Smooth muscle cell (in vitro differentiated cells): Measurements from ENCODE around the gene TP53BP2. TPM values are rescaled to one million over a fixed set of nuclear protein-coding genes. Genes with fewer than 3 reads are reported as not detected.

ENCODE experiments used
- DNase-seq: peaks from one replicate; lab custom pipeline; 2025; ENCODE audit not compliant: unreplicated experiment; lab: John Stamatoyannopoulos, UW
- H2AFZ ChIP-seq: fragments of 200-600 bp; sonication (generic); 2 replicates; pipeline ENCODE4 v1.6.0; 2016; ENCODE audit warnings: antibody characterized with exemption, low read depth, mild to moderate bottlenecking
- H3F3A ChIP-seq: fragments of 200-600 bp; sonication (generic); 2 replicates; pipeline ENCODE4 v1.6.0; 2017; ENCODE audit warnings: antibody characterized with exemption, low read depth
- H3K27ac ChIP-seq: fragments of 200-600 bp; sonication (generic); 2 replicates; pipeline ENCODE4 v1.5.1; 2016; ENCODE audit warnings: low read depth, mild to moderate bottlenecking
- H3K27me3 ChIP-seq: fragments of 200-600 bp; sonication (generic); 2 replicates; pipeline ENCODE4 v1.6.1; 2016; ENCODE audit warnings: low read depth, mild to moderate bottlenecking
- H3K36me3 ChIP-seq: fragments of 200-600 bp; sonication (generic); 2 replicates; pipeline ENCODE4 v1.5.1; 2016; ENCODE audit warnings: low read depth
- H3K4me1 ChIP-seq: fragments of 200-600 bp; sonication (generic); 2 replicates; pipeline ENCODE4 v1.5.1; 2016; ENCODE audit warnings: low read depth
- H3K4me2 ChIP-seq: fragments of 200-600 bp; sonication (generic); 2 replicates; pipeline ENCODE4 v1.6.0; 2016; ENCODE audit warnings: mild to moderate bottlenecking
- H3K4me3 ChIP-seq: fragments of 200-600 bp; sonication (generic); 2 replicates; pipeline ENCODE4 v1.5.1; 2016; ENCODE audit warnings: mild to moderate bottlenecking
- H3K79me2 ChIP-seq: fragments of 200-600 bp; sonication (generic); 2 replicates; pipeline ENCODE4 v1.6.0; 2016; ENCODE audit warnings: low read depth, mild to moderate bottlenecking
- H3K9ac ChIP-seq: fragments of 200-600 bp; sonication (generic); 2 replicates; pipeline ENCODE4 v1.6.0; 2016; ENCODE audit warnings: low read depth
- H3K9me3 ChIP-seq: fragments of 200-600 bp; sonication (generic); replicated peaks from 2 replicates; pipeline ENCODE4 v1.5.1; 2016; ENCODE audit warnings: low read depth
- H4K20me1 ChIP-seq: fragments of 200-600 bp; sonication (generic); 2 replicates; pipeline ENCODE4 v1.6.0; 2016; ENCODE audit warnings: low read depth
- WGBS: methylation state at CpG from one replicate; pipeline ENCODE4 v1.1.7; 2016; ENCODE audit warnings: low lambda C conversion rate; 5-methylcytosine and 5-hydroxymethylcytosine counted together
- polyA plus RNA-seq: library from polyadenylated mRNA; unstranded; fragments of >200 nt; fragmentation: Nextera tagmentation; extraction: Ambion mirVana; gene quantifications from 2 replicates; pipeline ENCODE4 v1.2.1, GENCODE V29; 2016
- total RNA-seq: library from RNA; depleted of rRNA; stranded (reverse); fragments of >200 nt; gene quantifications from 2 replicates; pipeline ENCODE4 v1.2.3, GENCODE V29; 2014
- TF ChIP-seq, protein P1 (sequence below): fragments of 200-600 bp; sonication (generic); IDR thresholded peaks from 2 replicates; pipeline ENCODE4 v1.5.1; 2017; ENCODE audit warnings: borderline replicate concordance, mild to moderate bottlenecking, antibody characterized with exemption; ENCODE audit not compliant: insufficient read depth, poor library complexity, severe bottlenecking

TP53BP2 gene
- total and polyA plus RNA-seq, 2 experiments from 2014 or later: 11.8 to 30.8 TPM

DNA sequence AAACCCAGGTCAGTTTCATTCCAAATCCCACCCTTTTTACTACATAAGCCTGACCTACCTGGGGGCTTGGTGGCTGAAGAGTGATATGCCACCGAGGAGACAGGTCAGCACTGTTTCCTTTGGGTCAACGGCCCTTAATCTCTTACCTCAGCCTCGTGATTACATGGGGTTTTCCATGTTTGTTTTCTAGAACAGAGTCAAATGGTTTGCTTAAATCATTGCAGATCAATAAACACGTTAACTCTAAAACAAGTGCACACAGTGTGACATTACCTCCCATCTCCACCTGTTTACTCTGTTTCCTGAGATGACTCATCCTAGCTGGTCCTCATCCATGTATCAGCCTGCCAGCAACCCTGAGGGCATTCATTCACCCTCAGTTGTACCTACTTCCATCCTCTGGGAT is 40.8 kb upstream of the TP53BP2 start:
- no peak for DNase-seq
- Histone ChIP-seq H3K9me3 (no peaks in the 10 kb centered on the region), H3K27ac (no peak overlapping the region)

DNA sequence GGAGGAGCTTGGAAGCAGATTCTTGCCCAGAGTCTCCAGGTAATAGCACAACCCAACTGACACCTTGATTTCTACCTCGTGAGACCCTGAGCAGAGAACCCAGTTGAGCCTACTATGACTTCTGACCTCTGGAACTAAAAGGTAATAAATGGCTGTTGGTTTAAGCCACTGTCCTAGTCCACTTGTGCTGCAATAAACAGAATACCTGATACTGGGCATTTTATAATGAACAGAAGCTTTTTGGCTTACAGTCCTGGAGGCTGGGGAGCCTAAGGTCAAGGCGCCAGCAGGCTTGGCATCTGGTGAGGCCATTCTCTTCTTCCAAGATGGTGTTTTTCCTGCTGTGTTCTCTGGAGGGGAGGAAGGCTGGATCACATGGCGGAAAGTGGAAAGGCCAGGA is 39.9 kb upstream of the TP53BP2 start:
- no peaks in the 10 kb centered on the region for H3K79me2 ChIP-seq
- no peaks in the 10 kb centered on the region for H3K4me1 ChIP-seq
- 100% methylated on average over 3 of the region's 3 CpGs for WGBS
- H4K20me1 ChIP-seq: no peaks in the 10 kb centered on the region
- H3K27me3 ChIP-seq: no peaks in the 10 kb centered on the region
- H3K9ac ChIP-seq: no peak overlapping the region
- no peak overlapping the region for H2AFZ ChIP-seq
- H3K9me3 ChIP-seq: no peaks in the 10 kb centered on the region
- DNase-seq: no peak
- TF ChIP-seq, protein P1, sequence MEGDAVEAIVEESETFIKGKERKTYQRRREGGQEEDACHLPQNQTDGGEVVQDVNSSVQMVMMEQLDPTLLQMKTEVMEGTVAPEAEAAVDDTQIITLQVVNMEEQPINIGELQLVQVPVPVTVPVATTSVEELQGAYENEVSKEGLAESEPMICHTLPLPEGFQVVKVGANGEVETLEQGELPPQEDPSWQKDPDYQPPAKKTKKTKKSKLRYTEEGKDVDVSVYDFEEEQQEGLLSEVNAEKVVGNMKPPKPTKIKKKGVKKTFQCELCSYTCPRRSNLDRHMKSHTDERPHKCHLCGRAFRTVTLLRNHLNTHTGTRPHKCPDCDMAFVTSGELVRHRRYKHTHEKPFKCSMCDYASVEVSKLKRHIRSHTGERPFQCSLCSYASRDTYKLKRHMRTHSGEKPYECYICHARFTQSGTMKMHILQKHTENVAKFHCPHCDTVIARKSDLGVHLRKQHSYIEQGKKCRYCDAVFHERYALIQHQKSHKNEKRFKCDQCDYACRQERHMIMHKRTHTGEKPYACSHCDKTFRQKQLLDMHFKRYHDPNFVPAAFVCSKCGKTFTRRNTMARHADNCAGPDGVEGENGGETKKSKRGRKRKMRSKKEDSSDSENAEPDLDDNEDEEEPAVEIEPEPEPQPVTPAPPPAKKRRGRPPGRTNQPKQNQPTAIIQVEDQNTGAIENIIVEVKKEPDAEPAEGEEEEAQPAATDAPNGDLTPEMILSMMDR: no peak
- H3K27ac ChIP-seq: no peak overlapping the region
- H3K4me3 ChIP-seq: no peak overlapping the region
- no peaks in the 10 kb centered on the region for H3F3A ChIP-seq
- no peak overlapping the region for H3K4me2 ChIP-seq
- H3K36me3 ChIP-seq: no peaks in the 10 kb centered on the region

More for the DNA sequence above, 40.8 kb upstream of the TP53BP2 start:
- TF ChIP-seq, protein P1: no peak
- Histone ChIP-seq H3K4me2 (no peak overlapping the region), H3K79me2 (no peaks in the 10 kb centered on the region), H4K20me1 (no peaks in the 10 kb centered on the region), H3K9ac (no peak overlapping the region), H3F3A (no peaks in the 10 kb centered on the region), H2AFZ (no peak overlapping the region), H3K4me3 (no peak overlapping the region), H3K36me3 (no peaks in the 10 kb centered on the region), H3K4me1 (no peaks in the 10 kb centered on the region), H3K27me3 (no peaks in the 10 kb centered on the region)
- WGBS: 80% methylated on average over 4 of the region's 4 CpGs

DNA sequence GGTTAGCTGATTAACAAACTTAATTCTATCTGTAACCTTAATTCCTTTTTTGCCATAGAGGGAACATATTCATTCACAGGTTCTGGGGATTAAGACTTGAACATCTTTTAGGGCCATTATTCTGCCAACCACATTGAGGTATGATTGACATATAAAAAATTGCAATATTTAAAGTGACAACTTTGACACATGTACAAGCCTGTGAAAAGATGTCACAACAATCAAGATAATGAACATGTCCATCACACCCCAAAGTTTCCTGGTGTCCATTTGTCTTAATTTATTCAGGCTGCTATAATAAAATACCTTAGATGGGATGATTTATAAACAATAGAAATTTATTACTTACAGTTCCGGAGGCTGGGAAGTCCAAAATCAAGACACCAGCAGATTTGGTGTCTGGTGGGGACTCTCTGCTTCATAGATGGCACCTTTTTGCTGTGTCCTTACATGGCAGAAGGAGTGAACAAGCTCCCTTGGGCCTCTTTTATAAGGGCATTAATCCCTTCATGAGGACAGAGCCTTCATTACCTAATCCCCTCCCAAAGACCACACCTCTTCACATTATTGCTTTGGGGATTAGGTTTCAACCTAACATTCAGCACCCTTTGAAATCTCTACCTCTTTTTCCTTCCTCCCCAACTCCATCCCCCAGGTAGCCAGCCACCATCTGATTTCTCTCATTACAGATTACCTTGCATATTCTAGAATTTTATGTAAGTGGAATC is 33.0 kb upstream of the TP53BP2 start:
- TF ChIP-seq, protein P1: no peak
- 94% methylated on average over 1 of the region's 1 CpG for WGBS
- no peak overlapping the region for H3K4me3 ChIP-seq

DNA sequence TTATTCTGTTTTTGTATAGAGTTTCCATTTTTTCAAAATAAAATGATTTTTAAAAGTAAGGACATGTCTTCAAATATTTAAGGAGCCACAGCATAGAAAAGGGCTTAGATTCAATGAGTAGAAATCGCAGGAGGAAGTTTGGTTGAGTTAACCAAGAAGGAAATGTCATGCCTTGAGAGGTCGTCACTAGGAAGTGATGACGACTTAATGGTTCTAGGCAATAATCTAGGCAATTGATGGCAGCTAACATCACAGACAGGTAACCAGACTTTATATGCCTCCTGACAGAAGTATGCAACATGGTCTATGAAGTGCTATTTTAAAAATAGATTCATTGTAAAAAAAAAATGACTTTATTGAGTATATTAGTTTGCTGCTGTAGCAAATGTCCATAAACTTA is 32.1 kb upstream of the TP53BP2 start:
- 80% methylated on average over 3 of the region's 3 CpGs for WGBS

More for the DNA sequence above, 33.0 kb upstream of the TP53BP2 start:
- Histone ChIP-seq H3K4me1 (no peaks in the 10 kb centered on the region), H3K27ac (no peak overlapping the region), H3K9ac (no peak overlapping the region), H3K36me3 (no peaks in the 10 kb centered on the region), H3K27me3 (no peaks in the 10 kb centered on the region), H3K4me2 (no peak overlapping the region), H3F3A (no peaks in the 10 kb centered on the region), H2AFZ (no peak overlapping the region), H3K79me2 (no peaks in the 10 kb centered on the region), H4K20me1 (no peaks in the 10 kb centered on the region), H3K9me3 (no peaks in the 10 kb centered on the region)
- no peak for DNase-seq

More for the DNA sequence above, 32.1 kb upstream of the TP53BP2 start:
- H3K27me3 ChIP-seq: no peaks in the 10 kb centered on the region
- H3K4me3 ChIP-seq: no peak overlapping the region
- H3K4me1 ChIP-seq: no peaks in the 10 kb centered on the region
- H4K20me1 ChIP-seq: no peaks in the 10 kb centered on the region
- no peaks in the 10 kb centered on the region for H3K79me2 ChIP-seq
- H3K27ac ChIP-seq: no peak overlapping the region
- H3K9me3 ChIP-seq: no peaks in the 10 kb centered on the region
- no peak overlapping the region for H2AFZ ChIP-seq
- no peak overlapping the region for H3K9ac ChIP-seq
- peaks cover 4% of the 10 kb centered on the region for H3F3A ChIP-seq
- no peaks in the 10 kb centered on the region for H3K36me3 ChIP-seq
- TF ChIP-seq, protein P1: no peak
- no peak for DNase-seq
- H3K4me2 ChIP-seq: no peak overlapping the region
